Dedifferentiated amniotic fluid mesenchymal stem cell (primary cell): ENCODE results near the gene NTNG1.

ENCODE experiments used
- DNase-seq: peaks from one replicate; pipeline ENCODE4 v3.0.0-alpha.2; 2016; ENCODE audit errors: extremely low spot score

NTNG1 gene

GRCh38 chr1:107405236-107405635 is 264.4 kb downstream of the NTNG1 start:
- DNase-seq = peak; percentile 74

GRCh38 chr1:107407011-107407410 is 266.2 kb downstream of the NTNG1 start:
- DNase-seq = no peak

- DNase-seq = no peak
Observed at GRCh38 chr1:107413546-107413945, 272.7 kb downstream of the NTNG1 start.

- DNase-seq = no peak
Observed at GRCh38 chr1:107413951-107414350, 273.1 kb downstream of the NTNG1 start.

- no peak for DNase-seq
Observed at GRCh38 chr1:107414550-107414949, 273.7 kb downstream of the NTNG1 start.

- no peak for DNase-seq
Observed at GRCh38 chr1:107415241-107415640, 274.4 kb downstream of the NTNG1 start.

- DNase-seq = no peak
Observed at GRCh38 chr1:107419003-107419402, 278.2 kb downstream of the NTNG1 start.

GRCh38 chr1:107422901-107423300 is 282.1 kb downstream of the NTNG1 start:
- no peak for DNase-seq

- no peak for DNase-seq
Observed at GRCh38 chr1:107430540-107431228, 289.8 kb downstream of the NTNG1 start.

GRCh38 chr1:107432108-107432507 is 291.3 kb downstream of the NTNG1 start:
- no peak for DNase-seq

- no peak for DNase-seq
Observed at GRCh38 chr1:107433068-107433467, 292.2 kb downstream of the NTNG1 start.

GRCh38 chr1:107433635-107434360 is 293.0 kb downstream of the NTNG1 start:
- no peak for DNase-seq

- no peak for DNase-seq
Observed at GRCh38 chr1:107434361-107434693, 293.5 kb downstream of the NTNG1 start.

- no peak for DNase-seq
Observed at GRCh38 chr1:107436552-107437241, 295.9 kb downstream of the NTNG1 start.

- DNase-seq = no peak
Observed at GRCh38 chr1:107439567-107439966, 298.7 kb downstream of the NTNG1 start.

- DNase-seq = no peak
Observed at GRCh38 chr1:107442551-107442950, 301.7 kb downstream of the NTNG1 start.

- no peak for DNase-seq
Observed at GRCh38 chr1:107443027-107443426, 302.2 kb downstream of the NTNG1 start.

GRCh38 chr1:107443860-107444259 is 303.0 kb downstream of the NTNG1 start:
- no peak for DNase-seq

- no peak for DNase-seq
Observed at GRCh38 chr1:107444302-107444701, 303.5 kb downstream of the NTNG1 start.

- DNase-seq = no peak
Observed at GRCh38 chr1:107449326-107449725, 308.5 kb downstream of the NTNG1 start.

GRCh38 chr1:107450899-107451664 is 310.2 kb downstream of the NTNG1 start:
- no peak for DNase-seq

GRCh38 chr1:107451715-107452114 is 310.9 kb downstream of the NTNG1 start:
- DNase-seq = no peak
